NB4 (cell line): ENCODE results near the gene UBXN10.

ENCODE experiments used
- POLR2A ChIP-seq: IDR thresholded peaks from 2 replicates; pipeline ENCODE4 v1.6.1; 2011; ENCODE audit warnings: mild to moderate bottlenecking; ENCODE audit not compliant: insufficient read length; ENCODE audit errors: extremely low read depth
- TF ChIP-seq, protein P1 (sequence below): IDR thresholded peaks from one replicate; pipeline ENCODE4 v1.5.1; 2012; ENCODE audit warnings: low read depth, low read length

DNA sequence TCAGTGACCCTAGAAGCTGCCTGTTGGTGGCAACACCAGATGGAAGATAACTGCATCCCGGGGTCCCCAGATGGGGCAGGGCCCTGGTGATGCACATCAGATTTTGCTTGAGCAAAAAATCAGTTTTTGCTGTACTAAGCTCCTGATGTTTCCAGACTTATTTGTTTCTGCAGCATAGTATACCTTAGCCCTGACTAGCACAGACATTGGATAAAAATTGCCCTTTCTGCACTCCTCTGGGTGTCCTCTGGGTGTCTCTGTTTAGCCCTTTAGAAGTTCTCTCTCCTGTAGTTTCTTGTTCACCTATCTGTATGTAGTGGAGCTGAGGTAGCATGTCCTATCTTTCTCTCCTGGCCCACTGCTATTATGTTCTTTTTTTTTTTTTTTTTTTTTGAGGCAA lies 30.7 kb downstream of the UBXN10 start:
- TF ChIP-seq, protein P1, sequence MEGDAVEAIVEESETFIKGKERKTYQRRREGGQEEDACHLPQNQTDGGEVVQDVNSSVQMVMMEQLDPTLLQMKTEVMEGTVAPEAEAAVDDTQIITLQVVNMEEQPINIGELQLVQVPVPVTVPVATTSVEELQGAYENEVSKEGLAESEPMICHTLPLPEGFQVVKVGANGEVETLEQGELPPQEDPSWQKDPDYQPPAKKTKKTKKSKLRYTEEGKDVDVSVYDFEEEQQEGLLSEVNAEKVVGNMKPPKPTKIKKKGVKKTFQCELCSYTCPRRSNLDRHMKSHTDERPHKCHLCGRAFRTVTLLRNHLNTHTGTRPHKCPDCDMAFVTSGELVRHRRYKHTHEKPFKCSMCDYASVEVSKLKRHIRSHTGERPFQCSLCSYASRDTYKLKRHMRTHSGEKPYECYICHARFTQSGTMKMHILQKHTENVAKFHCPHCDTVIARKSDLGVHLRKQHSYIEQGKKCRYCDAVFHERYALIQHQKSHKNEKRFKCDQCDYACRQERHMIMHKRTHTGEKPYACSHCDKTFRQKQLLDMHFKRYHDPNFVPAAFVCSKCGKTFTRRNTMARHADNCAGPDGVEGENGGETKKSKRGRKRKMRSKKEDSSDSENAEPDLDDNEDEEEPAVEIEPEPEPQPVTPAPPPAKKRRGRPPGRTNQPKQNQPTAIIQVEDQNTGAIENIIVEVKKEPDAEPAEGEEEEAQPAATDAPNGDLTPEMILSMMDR: peak; percentile 64
- TF ChIP-seq POLR2A: no peak
